OCI-LY1 (cell line): ENCODE results near the gene FMN1.

ENCODE experiments used
- H2AFZ ChIP-seq: fragments of 200-600 bp; sonication (generic), shearing (Covaris generic); 2 replicates; pipeline ENCODE4 v1.6.0; 2014; ENCODE audit warnings: antibody characterized with exemption, mild to moderate bottlenecking, low read length
- H3F3A ChIP-seq: fragments of 200-600 bp; sonication (generic), shearing (Covaris generic); 2 replicates; pipeline ENCODE4 v1.6.0; 2014; ENCODE audit warnings: mild to moderate bottlenecking, antibody characterized with exemption, low read length, moderate library complexity; ENCODE audit not compliant: insufficient read depth
- H3K27ac ChIP-seq: fragments of 200-600 bp; sonication (generic); 2 replicates; pipeline ENCODE4 v1.5.1; 2014; ENCODE audit warnings: low read length, mixed run types, mild to moderate bottlenecking, low read depth; ENCODE audit not compliant: poor library complexity, severe bottlenecking
- H3K27me3 ChIP-seq: fragments of 200-600 bp; sonication (generic); 2 replicates; pipeline ENCODE4 v1.6.0; 2014; ENCODE audit warnings: antibody characterized with exemption, mild to moderate bottlenecking, low read length, moderate library complexity; ENCODE audit not compliant: insufficient read depth
- H3K36me3 ChIP-seq: fragments of 200-600 bp; sonication (generic); 2 replicates; pipeline ENCODE4 v1.6.1; 2014; ENCODE audit warnings: mild to moderate bottlenecking, antibody characterized with exemption, low read length, moderate library complexity, mixed read lengths; ENCODE audit not compliant: insufficient read depth
- H3K4me1 ChIP-seq: fragments of 200-600 bp; sonication (generic); 2 replicates; pipeline ENCODE4 v1.5.1; 2014; ENCODE audit warnings: mild to moderate bottlenecking, low read length, moderate library complexity; ENCODE audit not compliant: insufficient read depth, severe bottlenecking
- H3K4me2 ChIP-seq: fragments of 200-600 bp; sonication (generic), shearing (Covaris generic); 2 replicates; pipeline ENCODE4 v1.6.1; 2014; ENCODE audit warnings: low read length
- H3K4me3 ChIP-seq: fragments of 200-600 bp; sonication (generic); 2 replicates; pipeline ENCODE4 v1.5.1; 2014; ENCODE audit warnings: low read length, low read depth, mild to moderate bottlenecking, mixed read lengths; ENCODE audit not compliant: poor library complexity, severe bottlenecking
- H3K79me2 ChIP-seq: fragments of 200-600 bp; shearing (Covaris generic); 2 replicates; pipeline ENCODE4 v1.6.1; 2016; ENCODE audit warnings: mixed run types, low read length, mixed read lengths; ENCODE audit not compliant: insufficient read depth
- H3K9ac ChIP-seq: fragments of 200-600 bp; sonication (generic), shearing (Covaris generic); 2 replicates; pipeline ENCODE4 v1.6.1; 2014; ENCODE audit warnings: mild to moderate bottlenecking, low read length, mixed read lengths
- H3K9me2 ChIP-seq: fragments of 200-600 bp; sonication (generic), shearing (Covaris generic); 2 replicates; pipeline ENCODE4 v1.6.1; 2014; ENCODE audit warnings: low read depth, mild to moderate bottlenecking, low read length, mixed read lengths
- H3K9me3 ChIP-seq: fragments of 200-600 bp; shearing (Covaris generic); 2 replicates; pipeline ENCODE4 v1.6.1; 2014; ENCODE audit warnings: low read length, mixed read lengths
- H4K20me1 ChIP-seq: fragments of 200-600 bp; sonication (generic), shearing (Covaris generic); 2 replicates; pipeline ENCODE4 v1.6.0; 2016; ENCODE audit warnings: mild to moderate bottlenecking, low read length; ENCODE audit not compliant: insufficient read depth
- CTCF ChIP-seq: fragments of 200-600 bp; sonication (generic), shearing (Covaris generic); IDR thresholded peaks from 2 replicates; pipeline ENCODE4 v1.5.1; 2017; ENCODE audit warnings: mild to moderate bottlenecking, antibody characterized with exemption, low read length, moderate library complexity, mixed read lengths
- EZH2 ChIP-seq: fragments of 200-600 bp; sonication (generic), shearing (Covaris generic); IDR thresholded peaks from 2 replicates; pipeline ENCODE4 v1.8.0; 2017; ENCODE audit warnings: borderline replicate concordance, mixed run types, mild to moderate bottlenecking, antibody characterized with exemption, low read length, moderate library complexity, mixed read lengths

FMN1 gene

DNA sequence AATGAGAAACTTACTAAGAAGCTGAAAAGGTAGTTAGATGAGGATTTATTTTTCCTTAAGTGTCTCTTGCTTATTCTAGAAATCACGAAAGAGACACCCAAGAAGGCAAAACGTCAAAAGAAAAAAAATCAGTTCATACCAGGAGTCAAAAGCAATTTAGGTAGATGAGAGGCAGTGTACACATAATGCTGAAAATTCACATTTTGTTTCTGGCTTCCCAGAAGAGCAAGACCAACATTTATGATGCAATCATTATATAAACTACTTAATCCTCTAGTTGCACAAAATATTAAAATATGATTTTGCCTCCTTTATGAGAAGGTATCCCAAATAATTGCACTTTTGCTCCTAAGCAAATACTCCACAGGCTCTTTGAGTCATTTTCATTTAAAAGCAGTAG lies 228.0 kb downstream of the FMN1 start:
- H3K27me3 ChIP-seq = no peaks in the 10 kb centered on the region
- H3K4me3 ChIP-seq = no peak overlapping the region
- no peaks in the 10 kb centered on the region for H3K79me2 ChIP-seq
- H3K36me3 ChIP-seq = no peaks in the 10 kb centered on the region
- TF ChIP-seq EZH2 = no peak
- H4K20me1 ChIP-seq = no peaks in the 10 kb centered on the region
- H3F3A ChIP-seq = no peaks in the 10 kb centered on the region
- H3K9ac ChIP-seq = no peak overlapping the region
- H3K27ac ChIP-seq = no peak overlapping the region
- no peaks in the 10 kb centered on the region for H3K4me1 ChIP-seq
- H3K9me3 ChIP-seq = no peaks in the 10 kb centered on the region
- H3K4me2 ChIP-seq = no peak overlapping the region
- H3K9me2 ChIP-seq = no peaks in the 10 kb centered on the region
- H2AFZ ChIP-seq = no peak overlapping the region

GRCh38 chr15:32965897-32966296 lies 228.6 kb downstream of the FMN1 start:
- Histone ChIP-seq H3K9me3 (no peaks in the 10 kb centered on the region), H3K4me1 (no peaks in the 10 kb centered on the region), H3K4me3 (no peak overlapping the region), H3K27me3 (no peaks in the 10 kb centered on the region), H4K20me1 (no peaks in the 10 kb centered on the region), H2AFZ (no peak overlapping the region), H3K36me3 (no peaks in the 10 kb centered on the region), H3K4me2 (no peak overlapping the region), H3K9ac (no peak overlapping the region), H3K27ac (no peak overlapping the region), H3K79me2 (no peaks in the 10 kb centered on the region), H3F3A (no peaks in the 10 kb centered on the region), H3K9me2 (no peaks in the 10 kb centered on the region)
- TF ChIP-seq EZH2 (no peak), CTCF (no peak)

- Histone ChIP-seq H3K36me3 (no peaks in the 10 kb centered on the region), H3K79me2 (no peaks in the 10 kb centered on the region), H3K9me3 (no peaks in the 10 kb centered on the region), H3K9me2 (no peaks in the 10 kb centered on the region), H3K4me2 (no peak overlapping the region), H3K9ac (no peak overlapping the region), H3K27me3 (no peaks in the 10 kb centered on the region), H3K27ac (no peak overlapping the region), H3K4me3 (no peak overlapping the region), H3F3A (no peaks in the 10 kb centered on the region), H4K20me1 (no peaks in the 10 kb centered on the region), H3K4me1 (no peaks in the 10 kb centered on the region), H2AFZ (no peak overlapping the region)
- TF ChIP-seq CTCF (no peak), EZH2 (no peak)
These were observed 235.4 kb downstream of the FMN1 start for GRCh38 chr15:32959077-32959476.

DNA sequence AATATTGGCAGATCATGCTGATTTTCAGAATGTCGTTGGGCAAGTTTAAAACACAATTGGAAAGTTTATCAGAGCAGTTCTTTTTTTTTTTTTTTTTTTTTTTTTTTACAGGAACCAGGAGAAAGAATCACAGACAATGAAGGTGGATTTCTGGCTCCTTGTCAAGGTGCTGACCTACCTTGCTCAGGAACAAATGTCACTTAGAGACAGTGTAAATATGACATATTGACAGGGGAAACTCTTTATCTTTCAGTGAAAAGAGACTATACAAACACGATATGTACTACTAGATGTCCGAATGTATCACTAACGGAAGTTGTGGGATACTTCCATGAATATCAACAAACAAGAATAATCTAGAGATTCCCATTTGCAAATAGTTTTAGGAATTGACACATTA lies 237.3 kb downstream of the FMN1 start:
- Histone ChIP-seq H3K27ac (no peak overlapping the region), H4K20me1 (no peaks in the 10 kb centered on the region), H3K79me2 (no peaks in the 10 kb centered on the region), H3K4me3 (no peak overlapping the region), H2AFZ (no peak overlapping the region), H3K9me3 (no peaks in the 10 kb centered on the region), H3F3A (no peaks in the 10 kb centered on the region), H3K4me1 (no peaks in the 10 kb centered on the region), H3K9me2 (no peaks in the 10 kb centered on the region), H3K27me3 (no peaks in the 10 kb centered on the region), H3K9ac (no peak overlapping the region), H3K36me3 (no peaks in the 10 kb centered on the region), H3K4me2 (no peak overlapping the region)
- no peak for TF ChIP-seq EZH2
- TF ChIP-seq CTCF = no peak
